Activated CD4-positive, alpha-beta T cell treated with anti-CD3 and anti-CD28 coated beads, Interleukin-2, amount 10 ng/mL, durations not matched to agents 24 days and 14 days (primary cell): ENCODE data around the gene C3orf80. TPM values are rescaled to one million over a fixed set of nuclear protein-coding genes. Genes with fewer than 3 reads are reported as not detected.

Experiments used
- total RNA-seq: library from RNA; stranded (reverse); gene quantifications from 2 replicates; pipeline ENCODE4 v1.2.3, GENCODE V29; 2022

The C3orf80 gene
- total RNA-seq, 1 donor from 2014 or later = 0.07 TPM

Other genes starting within 250 kb of the C3orf80 start
- 0.21 and 0.59 TPM in 2 replicates for gene IL12A, start 236.6 kb upstream of the C3orf80 start, total RNA-seq
- gene IFT80, start 173.8 kb downstream of the C3orf80 start, total RNA-seq = 13.0 and 14.3 TPM in 2 replicates
- 171 and 179 TPM in 2 replicates for gene SMC4, start 174.2 kb downstream of the C3orf80 start, total RNA-seq
- 31.8 and 35.0 TPM in 2 replicates for gene TRIM59, start 224.4 kb downstream of the C3orf80 start, total RNA-seq